Left cardiac atrium (tissue), 4 donors: ENCODE measurements around the gene ENPP6. TPM values are rescaled to one million over a fixed set of nuclear protein-coding genes. Genes with fewer than 3 reads are reported as not detected.

ENCODE experiments used
- ATAC-seq, 2 donors: fragments of 200-7000 bp; cut with Tn5 transposase; one replicate each; pipeline ENCODE4 v1.9.1; 2020; ENCODE audit warnings: mild to moderate bottlenecking in 2 of 2, moderate library complexity in 2 of 2
- DNase-seq: peaks from one replicate; pipeline ENCODE4 v3.0.0-alpha.2; 2020
- intact Hi-C, 2 donors: fragments of 100-400 bp; cut with DNase I; formaldehyde crosslinking; loops; one replicate each; pipeline versions ENCODE4 v1.14.1 to v1.15.1; 2022 to 2023
- total RNA-seq, 2 donors: library from RNA; stranded (reverse); fragmentation: NEBNext Ultra II Directional; extraction: Animal tissue kit (Norgen Biotek cat#: 25700); gene quantifications; one replicate each; pipeline ENCODE4 v1.2.1, GENCODE V29; 2021
- donor health status: DM: no; HTN: yes; CAD: no.
- donor health status: DM: no; HTN: yes; CAD: no; lungs with severe emphysema.
- donor health status: DM: yes; HTN: yes; CAD: no.
- donor health status: Dilated cardiomyopathy.

ENPP6 gene
- total RNA-seq, 2 donors from 2014 or later, result 0.06 to 0.10 TPM

DNA sequence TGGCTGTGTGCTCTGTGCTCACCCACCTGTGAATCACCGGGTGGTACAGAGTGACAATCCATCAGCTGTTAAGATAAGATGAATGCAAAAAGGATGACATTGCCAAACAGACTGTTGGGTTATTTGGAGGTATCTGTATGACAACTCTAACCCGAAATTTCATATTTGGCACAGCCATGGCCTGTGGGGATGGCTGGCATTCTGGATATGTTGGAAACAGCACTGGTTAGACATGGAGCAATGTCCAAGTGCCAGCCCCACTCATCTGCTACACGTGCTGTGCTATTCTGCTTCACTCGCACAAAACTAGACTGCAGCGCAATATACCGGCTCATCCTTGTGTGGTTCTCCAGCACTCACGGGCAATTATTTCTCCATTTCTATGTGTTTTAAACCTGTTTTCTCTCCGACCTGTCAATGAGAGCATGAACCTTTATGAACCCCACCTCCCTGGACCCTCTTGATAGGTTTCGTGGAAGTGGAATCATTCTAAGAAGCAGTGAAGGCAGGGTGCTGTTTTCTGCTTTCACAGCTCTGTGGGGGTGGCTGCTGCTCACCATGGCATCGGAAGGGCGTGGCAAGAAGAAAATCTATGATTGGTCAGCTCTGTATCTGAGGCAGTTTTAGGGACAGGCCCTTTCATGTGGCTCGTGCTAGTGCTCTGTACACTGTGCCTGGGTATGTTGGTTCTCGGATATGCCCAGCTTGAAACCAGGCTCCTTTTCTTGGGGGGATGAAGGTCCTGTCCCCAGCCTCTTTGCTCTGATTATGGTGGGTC is 94.9 kb downstream of the ENPP6 start:
- ATAC-seq, result no peak
- intact Hi-C loops, result no loop called here
- DNase-seq, result no peak

DNA sequence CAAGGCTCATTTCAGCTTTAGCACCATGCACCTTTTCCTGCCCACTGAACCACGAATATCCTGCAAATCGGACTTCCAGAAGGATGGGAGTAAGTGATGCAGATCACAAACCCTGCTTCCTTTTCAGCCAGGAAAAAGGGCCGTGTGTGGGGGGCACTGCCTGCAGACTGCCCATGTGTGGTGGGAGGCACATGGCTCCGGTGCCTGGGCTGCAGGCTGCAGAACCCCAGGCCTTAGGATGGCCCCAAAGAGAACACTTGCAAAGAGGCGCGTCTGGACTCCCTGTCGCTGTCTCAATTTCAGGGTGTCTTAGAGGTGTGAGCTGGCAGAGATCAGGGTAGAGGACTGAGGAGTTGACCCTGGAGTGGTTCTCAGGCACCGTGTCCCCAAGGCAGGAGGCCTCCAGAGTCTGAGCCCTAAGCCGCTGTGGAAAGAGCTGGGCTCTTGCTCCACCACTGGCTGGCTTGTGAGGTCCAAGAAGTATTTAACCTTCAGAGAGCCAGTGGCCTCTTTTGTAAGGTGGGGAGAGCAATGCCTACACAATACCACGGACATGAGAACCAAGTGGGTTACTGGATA is 97.0 kb downstream of the ENPP6 start:
- no peak for ATAC-seq
- intact Hi-C loops, result no loop called here
- DNase-seq, result no peak

DNA sequence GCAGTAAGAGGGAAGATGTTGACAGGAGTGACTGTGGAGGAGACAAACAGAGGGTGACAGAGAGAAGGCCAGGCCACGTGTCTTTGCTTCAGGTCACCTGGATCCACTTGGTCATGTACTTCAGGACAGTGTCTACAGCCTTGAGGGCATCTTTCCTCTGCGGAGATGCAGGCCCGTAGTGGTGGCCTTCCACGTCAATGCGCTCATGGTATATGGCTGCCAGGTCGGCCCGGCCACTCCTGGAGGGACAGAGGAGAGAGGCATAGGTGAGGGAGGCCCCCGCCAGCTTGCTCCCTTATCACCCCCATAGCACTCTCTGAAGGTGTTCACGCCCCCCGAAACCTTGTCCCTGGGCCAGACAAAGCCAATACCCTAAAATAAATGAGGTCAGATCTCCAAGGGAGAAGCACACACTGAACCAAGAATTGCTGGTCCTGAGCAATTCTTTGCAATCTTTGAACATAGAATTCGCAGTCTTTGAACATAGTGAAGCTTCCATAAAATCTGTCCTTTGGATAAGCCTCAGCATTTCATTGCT is 99.9 kb downstream of the ENPP6 start:
- DNase-seq, result no peak
- intact Hi-C loops, result no loop called here
- no peak for ATAC-seq

DNA sequence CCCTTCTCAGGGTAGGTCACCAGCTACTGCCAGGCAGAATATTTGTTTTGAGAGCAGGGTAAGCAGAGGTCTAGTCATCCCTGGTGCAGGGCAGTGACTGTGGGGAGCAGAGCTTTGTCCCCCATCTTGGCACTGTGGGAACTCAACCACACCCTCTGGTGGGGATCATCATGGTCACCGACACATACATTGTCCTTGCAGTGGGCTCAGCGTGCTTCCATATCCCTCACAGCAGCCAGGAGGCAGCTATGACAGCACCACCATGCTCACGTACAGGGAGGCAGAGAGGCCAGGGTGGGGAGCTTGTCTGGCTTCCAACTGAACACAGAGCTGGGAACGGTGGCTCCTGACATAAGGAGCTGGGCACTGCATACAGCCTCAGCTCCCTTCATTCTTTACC is 102.3 kb downstream of the ENPP6 start:
- intact Hi-C loops, result no loop called here
- ATAC-seq (no peak), DNase-seq (no peak)

DNA sequence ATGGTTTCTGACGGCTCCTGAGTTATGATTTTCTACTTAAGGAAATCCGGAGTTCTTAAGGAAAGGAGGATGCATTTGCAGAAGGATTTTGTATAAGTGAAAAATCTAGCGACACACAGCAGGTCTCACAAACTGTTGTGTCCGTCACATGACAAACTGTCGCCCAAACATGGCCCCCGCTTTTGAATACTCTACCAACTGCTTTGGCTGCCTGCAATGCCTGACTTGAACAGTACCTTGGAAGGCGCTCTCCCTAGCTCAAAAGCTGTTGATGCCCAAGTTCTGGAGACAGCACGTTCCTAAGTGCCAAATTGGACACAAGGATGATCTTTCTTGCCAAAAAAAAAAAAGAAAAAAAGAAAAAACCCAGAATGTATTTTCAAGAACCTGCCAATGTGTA is 103.2 kb downstream of the ENPP6 start:
- ATAC-seq, result peak in 1 of 2 donors; percentile 41
- DNase-seq, result no peak
- intact Hi-C loops, result no loop called here

DNA sequence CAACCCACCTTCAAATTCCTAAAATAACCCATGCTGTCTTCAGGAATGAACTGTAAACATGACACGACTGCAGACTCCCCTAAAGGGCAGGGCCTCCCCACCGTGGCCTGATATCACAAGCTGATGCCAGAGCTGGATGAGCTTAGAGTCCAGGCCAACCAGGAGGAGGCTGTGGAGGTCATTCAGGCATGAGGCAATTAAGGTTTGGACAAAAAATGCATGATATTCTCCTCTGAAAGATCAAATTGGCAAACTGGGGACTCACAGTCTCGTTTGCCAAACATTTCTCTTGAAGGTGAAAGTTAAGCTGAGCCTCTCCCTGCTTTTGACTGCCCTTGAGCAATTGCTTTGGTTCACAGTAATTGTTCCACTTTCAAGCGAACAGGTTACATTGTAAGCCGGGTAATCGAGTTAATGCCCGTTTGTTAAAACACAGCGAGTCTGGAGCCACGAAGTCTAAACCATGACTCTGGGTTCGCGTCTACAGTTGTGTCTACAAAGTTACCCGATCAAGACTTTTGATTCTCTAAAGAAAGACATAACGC is 105.6 kb downstream of the ENPP6 start:
- intact Hi-C loops, result no loop called here
- DNase-seq (no peak), ATAC-seq (peak in 1 of 2 donors; percentile 41)

DNA sequence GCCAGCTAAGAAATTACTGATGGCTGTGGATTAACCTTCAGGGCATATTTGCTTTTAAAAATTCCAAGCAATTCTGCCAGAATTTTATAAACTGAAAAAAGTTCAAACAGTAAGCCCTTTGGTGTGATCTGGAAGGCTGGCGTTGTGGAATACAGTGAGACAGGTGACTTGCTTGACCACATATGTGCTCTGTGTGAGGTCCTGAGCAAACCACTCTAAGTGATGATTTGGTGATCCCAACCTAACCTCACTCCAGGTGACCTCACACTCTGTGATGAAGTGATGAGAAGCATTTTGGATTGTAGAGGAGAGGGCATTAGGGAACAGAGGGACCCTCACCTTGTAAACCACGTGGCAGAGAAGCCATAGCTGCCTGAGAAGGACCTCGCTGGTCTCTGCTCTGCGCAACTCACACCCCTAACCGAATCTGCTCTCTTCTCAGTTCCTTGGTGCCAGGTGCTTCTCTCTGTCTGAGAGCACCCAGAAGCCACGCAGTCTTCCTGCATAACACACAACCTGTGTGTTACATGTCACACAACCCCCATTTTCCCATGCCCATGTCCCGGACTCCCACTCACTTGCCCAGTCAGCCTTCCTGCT is 106.3 kb downstream of the ENPP6 start:
- intact Hi-C loops, result no loop called here
- no peak for DNase-seq
- ATAC-seq, result no peak

DNA sequence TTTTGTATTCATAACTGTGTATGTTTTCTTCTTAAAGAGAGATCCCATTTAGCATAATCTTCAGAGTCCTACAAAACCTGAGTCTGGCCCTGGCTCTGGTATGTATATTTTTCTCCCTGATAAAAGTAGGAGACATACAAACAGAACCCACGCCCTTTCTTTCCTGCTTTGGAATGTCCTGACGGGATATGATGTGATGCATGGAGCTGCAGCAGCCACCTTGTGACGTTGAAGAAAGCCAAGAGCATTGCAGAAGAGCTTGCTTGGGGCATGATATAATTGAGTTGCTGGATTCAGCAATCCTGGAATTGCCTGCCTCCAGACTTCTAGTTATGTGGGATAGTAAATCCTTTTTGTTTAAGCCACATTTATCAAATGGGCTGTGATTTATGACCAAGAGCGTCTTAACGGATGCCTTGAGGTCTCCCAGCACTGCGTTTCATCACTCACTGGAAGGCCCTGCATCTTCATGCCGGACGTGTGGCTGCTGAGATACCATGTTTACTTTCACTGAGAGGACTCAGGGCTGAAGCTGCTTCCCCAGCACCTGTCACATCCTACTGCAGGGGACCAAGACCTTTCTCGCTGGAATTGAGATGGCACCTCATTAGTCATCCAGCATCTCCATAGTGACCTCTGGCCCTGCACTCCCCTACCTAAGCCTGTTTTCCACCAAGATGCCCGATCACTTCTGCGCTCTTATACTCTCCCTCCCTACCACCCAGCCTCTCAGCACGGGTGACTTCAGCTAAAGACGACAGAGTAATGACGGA is 107.0 kb downstream of the ENPP6 start:
- ATAC-seq (no peak), DNase-seq (no peak)
- intact Hi-C loops, result no loop called here

DNA sequence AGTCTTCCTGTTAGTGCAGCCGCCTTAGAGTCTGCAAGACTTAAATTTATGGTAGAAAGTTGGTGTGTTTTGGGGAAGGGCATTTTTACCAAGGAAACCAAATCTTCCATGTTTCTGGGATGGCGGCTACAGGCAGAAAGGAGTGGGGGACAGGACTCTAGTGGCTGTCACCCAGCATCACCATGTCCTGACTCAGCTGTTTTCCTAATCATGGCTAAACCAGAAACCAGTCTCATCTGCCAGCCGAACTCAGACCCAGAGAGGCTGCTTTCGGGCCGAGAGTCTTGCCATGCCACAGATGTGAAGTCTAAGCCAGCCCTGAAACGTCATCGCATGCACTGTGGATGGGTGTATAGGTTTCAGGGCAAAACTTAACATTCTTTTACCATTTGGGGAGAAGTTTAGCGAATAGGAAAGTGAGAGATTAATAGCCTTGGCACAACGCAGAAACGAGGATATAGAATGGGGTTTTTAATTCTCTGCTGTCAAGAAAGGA is 109.6 kb downstream of the ENPP6 start:
- DNase-seq, result no peak
- intact Hi-C loops, result no loop called here
- no peak for ATAC-seq

DNA sequence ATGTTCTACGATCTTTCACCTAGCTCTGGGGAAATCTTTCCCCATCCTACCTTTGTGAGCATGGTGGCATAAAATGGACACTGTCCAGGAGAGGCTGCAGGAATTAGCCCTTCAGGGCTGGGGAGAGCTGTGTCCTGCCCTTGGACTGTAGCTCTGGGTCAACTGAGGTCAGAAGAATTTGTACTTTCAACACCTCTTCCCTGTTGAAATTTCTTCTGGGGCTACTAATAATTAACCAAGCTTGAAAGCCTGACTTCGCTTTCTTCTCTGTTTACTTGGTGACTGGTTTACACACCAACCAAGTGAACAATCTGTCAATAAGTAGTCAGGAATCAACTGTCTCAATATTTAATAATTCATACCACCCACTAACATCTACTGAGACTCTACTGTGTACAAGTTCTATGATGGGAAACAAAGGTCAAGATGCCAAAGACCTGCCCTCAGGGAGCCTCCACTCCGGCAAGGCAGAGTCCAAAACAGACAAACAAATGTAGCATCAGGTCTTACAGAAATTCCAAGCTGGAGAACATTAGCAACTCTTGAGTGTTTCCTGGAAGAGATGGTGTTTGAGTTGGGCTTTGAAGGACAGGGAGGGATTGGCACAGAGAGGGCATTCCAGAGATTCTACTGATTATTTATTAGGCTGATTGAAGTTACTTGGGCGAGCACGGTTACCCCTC is 113.1 kb downstream of the ENPP6 start:
- DNase-seq, result no peak
- ATAC-seq, result peak; percentile 17 to 53
- intact Hi-C loops, result loop anchor here (5.0 kb wide), 2 partner anchors 53 to 267 kb away; no protein-coding TSS in a partner anchor

DNA sequence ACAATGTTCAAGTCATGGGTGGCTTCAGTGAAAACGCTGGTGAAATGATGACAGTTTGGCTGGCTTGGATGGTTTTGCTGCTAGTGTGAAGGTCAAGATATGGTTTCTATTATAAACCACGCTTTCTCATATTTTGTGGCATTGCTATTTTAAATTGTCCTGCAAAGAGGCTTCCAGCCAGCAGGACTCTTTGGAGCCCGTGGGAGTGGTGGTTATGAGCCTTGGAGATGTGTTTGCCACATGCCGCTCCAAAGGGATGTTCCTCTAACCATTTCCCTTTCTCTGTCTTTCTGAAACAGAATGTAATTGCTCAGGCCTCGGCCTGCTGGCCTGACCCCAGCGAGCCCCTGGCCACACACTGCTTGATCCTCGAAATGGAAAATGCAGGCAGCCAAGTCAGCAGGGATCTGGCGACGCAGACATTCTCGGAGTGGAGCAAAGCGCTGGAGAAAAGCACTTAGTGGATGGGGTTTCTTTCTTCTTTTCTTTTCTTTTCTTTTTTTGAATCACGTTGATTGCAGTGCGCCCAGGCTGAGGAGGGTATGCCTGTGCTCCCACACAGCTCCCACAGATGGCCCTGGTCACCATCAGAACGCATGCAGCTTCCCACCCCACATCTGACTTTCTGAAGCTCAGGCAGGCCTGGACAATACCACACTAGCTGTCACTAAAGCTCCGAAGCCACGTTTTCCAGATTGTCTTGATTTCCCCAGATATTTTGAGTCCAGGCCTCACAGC is 114.0 kb downstream of the ENPP6 start:
- ATAC-seq (peak in 1 of 2 donors; percentile 56), DNase-seq (no peak)
- intact Hi-C loops, result loop anchor here (5.0 kb wide), 2 partner anchors 54 to 266 kb away; no protein-coding TSS in a partner anchor

DNA sequence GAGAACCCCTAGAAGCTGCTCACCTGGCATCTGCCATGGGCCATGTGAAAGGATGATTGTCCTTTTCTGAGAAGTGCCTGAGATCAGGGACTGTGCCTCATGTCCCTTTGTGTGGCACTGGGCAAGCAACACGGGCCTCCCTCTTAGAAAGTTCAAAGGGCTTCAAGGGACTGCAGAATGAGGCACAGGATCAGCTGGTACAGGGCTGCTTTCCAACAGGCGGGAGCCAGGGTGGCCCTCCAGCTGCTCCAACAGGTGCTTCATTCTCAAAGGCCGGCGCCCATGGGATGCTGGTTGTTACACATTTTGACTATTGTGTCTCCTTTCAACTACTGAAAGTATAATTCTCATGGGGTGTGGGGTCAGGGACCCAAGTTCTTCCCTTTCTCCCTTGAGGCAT is 114.7 kb downstream of the ENPP6 start:
- intact Hi-C loops, result loop anchor here (5.0 kb wide), 2 partner anchors 54 to 266 kb away; no protein-coding TSS in a partner anchor
- DNase-seq (no peak), ATAC-seq (no peak)

DNA sequence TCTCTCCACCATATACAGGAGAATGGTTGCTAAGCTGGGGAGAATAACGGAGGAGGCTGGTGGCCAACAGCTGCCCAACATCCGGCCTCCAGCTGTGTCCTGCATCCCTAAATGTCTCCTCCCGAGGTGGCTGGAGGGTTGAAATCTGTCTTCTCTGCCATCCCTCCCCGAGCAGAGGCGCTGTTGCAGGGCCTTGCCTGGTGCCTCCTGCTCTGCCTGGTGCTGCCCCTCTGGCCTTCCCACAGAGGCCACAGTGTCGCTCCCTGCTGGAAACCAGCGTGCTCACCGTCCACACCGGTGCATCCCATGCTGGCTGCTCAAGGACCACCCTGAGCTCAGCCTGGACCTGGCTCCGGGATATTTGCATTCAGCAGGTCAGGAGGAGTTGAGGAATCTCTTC is 115.2 kb downstream of the ENPP6 start:
- ATAC-seq (no peak), DNase-seq (no peak)
- intact Hi-C loops, result loop anchor here (5.0 kb wide), 2 partner anchors 55 to 265 kb away; no protein-coding TSS in a partner anchor

DNA sequence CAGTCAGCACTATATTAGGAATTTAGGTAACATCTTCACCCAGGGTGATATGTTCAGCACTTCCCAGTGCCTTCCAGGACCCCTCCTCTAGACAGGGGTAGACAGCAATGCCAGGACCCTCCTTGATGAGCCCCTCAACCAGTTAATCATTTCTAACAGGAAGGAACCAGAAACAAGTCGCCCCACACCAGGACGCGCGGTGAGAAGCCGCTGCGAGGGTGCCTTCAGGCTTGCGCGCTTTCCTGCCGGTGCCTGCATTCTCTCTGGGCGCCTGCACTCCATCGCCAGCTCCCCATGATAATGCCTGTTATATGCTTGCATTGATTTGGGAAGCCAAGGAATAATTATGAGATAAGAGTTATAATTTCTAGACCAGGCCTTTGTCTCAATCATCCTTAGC is 116.0 kb downstream of the ENPP6 start:
- intact Hi-C loops, result loop anchor here (2.0 to 5.0 kb wide), 3 partner anchors 56 to 264 kb away; no protein-coding TSS in a partner anchor
- DNase-seq (no peak), ATAC-seq (no peak)

DNA sequence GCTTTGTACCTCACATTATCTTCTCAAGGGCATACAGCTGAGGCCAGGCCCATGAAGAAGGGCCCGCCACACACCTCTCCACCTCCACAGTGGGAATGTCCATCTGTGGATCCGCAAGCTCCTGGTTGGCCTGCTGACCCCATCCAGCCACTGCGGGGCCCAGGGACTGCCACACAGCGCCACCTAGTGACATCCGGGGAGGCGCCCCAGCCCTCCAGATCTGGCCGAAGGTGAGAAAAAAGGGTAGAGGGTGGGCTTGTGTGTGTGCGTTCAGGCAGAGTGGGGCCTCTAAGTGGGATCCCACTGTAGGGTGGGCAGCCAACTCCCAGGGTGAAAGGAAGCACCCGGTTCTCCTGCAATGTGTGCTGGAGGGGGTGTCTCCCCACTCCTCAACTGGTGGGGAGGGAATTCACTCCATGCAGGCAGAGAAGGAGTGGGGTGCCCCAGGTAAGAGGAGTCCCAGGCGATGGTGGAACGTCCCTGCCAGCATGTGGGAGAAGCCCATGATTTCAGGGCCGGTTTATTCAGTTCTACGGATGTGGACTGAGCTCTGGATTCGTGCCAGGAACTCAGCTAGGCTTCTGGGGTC is 117.3 kb downstream of the ENPP6 start:
- ATAC-seq (peak; percentile 40 to 85), DNase-seq (peak; percentile 37)
- intact Hi-C loops, result loop anchor here (2.0 to 5.0 kb wide), 3 partner anchors 57 to 263 kb away; no protein-coding TSS in a partner anchor

DNA sequence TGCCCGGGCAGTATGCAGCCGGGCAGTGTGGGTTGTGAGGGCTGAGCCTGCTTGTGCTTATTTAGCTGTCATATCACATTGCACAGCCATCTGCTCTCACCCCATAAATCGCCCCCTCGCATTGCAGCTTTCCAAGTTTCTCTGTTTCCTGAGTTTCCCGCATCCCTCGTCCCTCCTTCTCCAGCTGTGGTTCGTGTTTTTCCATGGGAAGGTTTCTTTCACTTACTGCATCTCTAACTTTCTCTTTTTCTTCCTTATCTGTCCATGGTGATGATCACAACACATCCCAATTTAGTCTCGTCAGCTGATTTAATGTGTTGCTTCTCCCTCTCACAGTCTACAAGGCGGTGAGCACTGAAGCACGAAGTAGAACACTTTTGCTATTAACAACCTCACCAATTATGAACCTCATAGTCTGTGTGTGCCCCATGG is 118.1 kb downstream of the ENPP6 start:
- intact Hi-C loops, result no loop called here
- DNase-seq, result no peak
- peak in 1 of 2 donors; percentile 35 for ATAC-seq

DNA sequence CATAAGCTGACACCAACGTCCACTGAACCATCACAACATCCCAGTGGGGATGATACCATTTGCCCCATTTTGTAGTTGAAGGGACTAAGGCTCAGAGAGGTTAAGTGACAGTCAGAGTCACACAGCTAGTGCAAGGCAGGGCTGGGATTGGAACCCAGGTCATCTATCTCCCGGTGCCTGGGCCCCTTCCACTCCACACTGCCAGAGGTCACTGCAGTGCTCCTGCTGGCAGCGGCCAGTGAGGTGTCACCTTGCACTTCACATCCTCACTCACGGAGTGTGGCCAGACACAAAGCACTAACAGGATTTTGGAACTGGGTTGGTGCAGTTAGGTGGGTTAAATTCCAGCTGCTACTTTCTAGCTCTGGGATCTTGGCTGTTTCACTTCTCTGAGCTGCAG is 118.7 kb downstream of the ENPP6 start:
- intact Hi-C loops, result no loop called here
- DNase-seq, result no peak
- ATAC-seq, result peak; percentile 5 to 41
